HG02970 (cell line): ENCODE measurements around the gene TCEAL3.
"Not testable (repeated sequence)": the region's sequence is repeated elsewhere in the genome, so short reads cannot be mapped to it uniquely, and the experiment has no call there.

Experiments
- ATAC-seq: cut with Tn5 transposase; IDR thresholded peaks from one replicate; pipeline ENCODE4 v1.9.1; 2021; ENCODE audit warnings: mild to moderate bottlenecking, moderate library complexity, moderate number of reproducible peaks; ENCODE audit not compliant: unreplicated experiment, low FRiP score

The TCEAL3 gene

DNA sequence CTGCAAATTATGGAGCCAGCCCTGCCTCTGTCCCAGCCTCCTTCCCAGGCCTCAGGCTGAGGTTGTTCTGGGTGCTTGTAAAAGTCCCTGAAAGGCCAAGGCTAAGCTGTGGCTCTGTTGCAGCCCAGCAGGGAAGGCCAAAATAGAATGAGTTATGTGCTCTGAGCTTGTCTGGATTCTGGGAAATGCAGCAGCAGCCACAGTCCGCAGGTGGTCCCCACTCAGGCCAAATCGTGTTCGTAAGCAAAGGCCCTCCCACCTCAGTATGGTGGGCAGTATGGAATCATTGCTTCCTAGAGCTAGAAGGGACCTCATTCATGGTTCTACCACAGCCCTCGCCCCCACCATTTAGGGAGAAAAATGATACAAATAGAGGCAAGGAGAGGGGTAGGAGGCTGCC lies 16.3 kb downstream of the TCEAL3 start:
- no peak for ATAC-seq

DNA sequence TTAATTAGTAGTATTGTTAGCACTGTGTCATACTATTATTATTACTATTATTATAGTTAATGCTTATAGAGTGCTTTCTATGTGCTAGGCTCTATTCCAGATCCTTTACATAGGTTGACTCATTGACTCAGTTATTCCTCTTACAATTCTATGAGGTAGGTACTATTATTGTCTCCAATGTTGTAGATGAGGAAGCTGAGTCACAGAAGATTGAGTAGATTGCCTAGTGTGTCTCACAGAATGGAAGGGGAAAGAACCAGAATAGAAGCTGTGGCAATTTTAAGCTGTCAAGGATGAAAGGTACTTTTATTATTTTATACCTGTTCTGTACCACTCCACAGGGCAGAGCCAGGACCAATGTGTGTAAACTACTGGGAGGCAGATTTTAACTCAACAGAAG lies 19.1 kb downstream of the TCEAL3 start:
- no peak for ATAC-seq

DNA sequence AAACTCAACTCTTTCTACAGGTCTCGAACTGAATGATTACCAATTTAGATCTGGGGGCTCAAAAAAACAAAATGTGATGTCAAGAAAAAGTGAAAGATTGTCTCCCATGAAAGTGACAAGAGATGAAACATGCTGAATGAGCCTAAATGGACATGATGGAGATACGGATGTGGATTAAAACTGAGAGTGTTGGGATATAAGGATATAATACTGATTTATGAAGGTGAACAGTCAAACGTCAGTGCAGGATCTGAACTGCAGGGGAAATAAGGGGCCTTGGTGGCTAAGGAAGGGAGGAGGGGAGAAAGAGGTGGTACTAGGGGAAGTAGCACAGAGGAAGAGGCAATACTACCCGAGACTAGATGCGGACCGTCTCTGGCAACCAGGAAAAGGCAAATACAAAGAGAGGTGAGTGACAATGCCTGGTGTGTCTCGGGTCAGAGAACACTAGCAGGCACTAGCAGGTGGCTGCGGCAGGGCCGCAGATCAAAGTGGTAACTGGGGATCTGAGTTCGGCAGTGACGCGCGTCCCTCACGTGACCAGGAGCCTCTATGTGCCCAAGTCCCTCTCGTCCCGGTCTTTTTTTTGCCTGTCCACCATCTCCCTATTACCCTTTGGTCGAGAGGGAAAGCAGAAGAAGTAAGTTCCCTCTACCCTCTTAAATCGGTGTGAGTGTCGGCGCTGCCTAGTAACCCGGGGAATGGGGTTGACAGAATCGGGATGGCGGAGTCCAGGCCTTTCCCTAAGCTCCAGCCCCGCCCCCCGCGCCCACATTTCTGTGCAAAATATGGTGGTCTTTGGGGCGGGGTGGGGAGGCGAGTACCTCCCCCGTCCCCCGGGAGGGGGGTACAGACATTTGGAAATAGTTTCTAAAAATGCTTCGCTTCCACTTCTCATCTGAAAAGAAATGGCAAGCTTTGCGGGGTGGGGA lies 20.9 kb downstream of the TCEAL3 start, which contains the start of gene TCEAL1:
Gene TCEAL1, plus strand, starts transcription at position 590 of the 932 bp plus-strand sequence. CDS start 942 bp downstream, outside the sequence.
- peak; percentile 56 for ATAC-seq

DNA sequence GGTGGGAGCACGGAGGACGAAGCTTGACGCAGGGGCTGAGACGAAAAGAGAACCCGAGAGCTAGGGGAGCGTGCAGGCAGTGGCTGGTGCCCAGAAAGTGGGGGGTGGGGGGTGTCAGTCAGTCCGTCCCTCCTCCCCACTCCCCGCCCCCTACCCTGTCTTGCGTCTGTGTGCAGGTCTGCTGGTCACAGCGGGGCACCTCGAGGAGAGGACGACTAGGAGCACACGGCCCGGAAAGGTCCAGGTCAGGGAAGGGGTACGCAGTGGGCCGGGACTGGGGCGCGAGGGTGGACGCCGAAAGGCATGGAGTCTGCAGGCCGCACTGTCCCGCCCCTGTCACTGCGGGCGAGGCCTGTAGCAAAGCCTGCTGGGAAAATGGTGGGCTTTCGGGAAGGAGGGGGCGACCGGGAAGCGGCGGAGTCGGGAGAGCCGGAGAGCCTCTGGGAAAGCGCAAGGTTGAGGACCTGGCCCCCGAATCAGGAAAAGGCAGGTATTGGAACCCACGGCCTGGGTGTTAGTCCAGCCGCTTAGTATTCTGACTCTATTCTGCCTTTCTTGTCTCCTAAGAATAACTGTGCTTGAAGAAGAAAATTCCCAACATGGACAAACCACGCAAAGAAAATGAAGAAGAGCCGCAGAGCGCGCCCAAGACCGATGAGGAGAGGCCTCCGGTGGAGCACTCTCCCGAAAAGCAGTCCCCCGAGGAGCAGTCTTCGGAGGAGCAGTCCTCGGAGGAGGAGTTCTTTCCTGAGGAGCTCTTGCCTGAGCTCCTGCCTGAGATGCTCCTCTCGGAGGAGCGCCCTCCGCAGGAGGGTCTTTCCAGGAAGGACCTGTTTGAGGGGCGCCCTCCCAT lies 21.8 kb downstream of the TCEAL3 start:
- no peak for ATAC-seq

DNA sequence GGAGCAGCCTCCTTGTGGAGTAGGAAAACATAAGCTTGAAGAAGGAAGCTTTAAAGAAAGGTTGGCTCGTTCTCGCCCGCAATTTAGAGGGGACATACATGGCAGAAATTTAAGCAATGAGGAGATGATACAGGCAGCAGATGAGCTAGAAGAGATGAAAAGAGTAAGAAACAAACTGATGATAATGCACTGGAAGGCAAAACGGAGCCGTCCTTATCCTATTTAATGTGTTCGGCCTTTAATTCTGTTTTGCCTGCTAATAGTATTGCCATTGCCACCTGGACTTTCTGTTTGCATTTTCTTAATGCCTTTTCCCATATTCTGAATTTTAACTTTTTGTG lies 22.4 kb downstream of the TCEAL3 start:
- no peak for ATAC-seq

DNA sequence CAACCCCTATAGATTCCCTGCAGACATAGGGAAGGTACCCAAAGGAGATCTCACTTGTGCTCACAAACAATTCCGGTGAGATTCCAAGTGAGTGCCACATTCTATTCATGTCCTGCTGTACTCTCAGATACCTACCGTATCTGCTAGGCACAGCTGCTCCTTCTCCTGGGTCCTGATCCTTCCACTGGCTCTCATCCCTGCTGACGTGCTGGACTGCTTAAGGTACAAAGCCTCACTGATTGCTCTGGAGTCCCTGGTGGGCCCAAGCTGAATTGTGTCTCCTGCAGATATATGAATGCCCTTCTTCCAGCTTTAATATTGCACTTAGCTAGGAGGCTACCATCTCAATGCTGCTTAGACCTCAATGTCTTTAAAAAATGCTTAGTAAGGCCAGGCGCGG lies 23.4 kb downstream of the TCEAL3 start:
- no peak for ATAC-seq

DNA sequence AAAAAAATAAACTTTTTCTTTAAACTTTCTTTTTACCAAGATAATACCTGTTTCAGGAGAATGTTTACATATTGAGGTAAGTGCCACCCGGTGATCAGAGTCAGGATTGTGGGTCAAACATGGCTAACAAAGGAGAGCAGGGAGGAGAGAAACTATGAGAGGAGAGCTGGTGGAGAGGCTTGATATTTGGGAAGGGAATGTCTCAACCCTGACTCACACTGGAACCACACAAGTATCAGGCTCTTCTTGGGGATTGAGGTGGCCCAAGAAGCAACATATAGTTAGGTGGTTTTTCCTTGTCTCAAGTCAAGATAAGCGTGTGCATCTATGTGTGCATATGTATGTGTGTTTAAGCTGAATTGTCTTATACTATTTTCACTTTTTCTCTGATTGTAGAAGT lies 27.7 kb downstream of the TCEAL3 start:
- ATAC-seq, result no peak

DNA sequence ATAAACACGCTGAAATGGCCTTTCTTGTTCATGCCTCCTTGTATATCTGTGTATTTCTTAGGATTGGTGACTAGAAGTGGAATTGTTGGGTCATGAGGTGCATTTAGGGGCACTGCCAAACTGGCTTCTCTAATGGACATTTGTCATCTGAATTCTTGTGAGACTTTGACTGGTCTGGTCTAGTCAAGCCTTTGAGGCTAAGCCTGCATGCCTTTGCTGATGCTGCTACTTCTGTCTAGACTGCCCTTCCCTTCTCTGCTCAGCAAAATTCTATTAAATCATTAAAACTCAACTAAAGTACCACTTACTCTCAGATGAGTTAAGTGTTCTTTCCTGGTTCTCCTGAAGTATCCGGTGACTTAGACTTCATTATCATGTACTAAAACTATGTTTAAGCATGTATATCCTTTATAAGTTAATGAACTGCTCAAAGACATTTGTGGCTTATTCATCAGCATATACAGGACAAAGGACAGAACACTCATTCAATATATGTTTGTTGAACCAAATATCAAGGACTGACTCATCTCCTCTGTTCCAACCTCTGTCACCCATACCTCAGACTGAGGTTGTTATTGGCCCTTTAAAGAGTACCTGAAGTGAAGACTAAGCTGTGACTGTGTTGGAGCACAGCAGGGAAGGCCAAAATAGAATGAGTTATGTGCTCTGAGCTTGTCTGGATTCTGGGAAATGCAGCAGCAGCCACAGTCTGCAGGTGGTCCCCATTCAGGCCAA lies 30.0 kb downstream of the TCEAL3 start:
- no peak for ATAC-seq

DNA sequence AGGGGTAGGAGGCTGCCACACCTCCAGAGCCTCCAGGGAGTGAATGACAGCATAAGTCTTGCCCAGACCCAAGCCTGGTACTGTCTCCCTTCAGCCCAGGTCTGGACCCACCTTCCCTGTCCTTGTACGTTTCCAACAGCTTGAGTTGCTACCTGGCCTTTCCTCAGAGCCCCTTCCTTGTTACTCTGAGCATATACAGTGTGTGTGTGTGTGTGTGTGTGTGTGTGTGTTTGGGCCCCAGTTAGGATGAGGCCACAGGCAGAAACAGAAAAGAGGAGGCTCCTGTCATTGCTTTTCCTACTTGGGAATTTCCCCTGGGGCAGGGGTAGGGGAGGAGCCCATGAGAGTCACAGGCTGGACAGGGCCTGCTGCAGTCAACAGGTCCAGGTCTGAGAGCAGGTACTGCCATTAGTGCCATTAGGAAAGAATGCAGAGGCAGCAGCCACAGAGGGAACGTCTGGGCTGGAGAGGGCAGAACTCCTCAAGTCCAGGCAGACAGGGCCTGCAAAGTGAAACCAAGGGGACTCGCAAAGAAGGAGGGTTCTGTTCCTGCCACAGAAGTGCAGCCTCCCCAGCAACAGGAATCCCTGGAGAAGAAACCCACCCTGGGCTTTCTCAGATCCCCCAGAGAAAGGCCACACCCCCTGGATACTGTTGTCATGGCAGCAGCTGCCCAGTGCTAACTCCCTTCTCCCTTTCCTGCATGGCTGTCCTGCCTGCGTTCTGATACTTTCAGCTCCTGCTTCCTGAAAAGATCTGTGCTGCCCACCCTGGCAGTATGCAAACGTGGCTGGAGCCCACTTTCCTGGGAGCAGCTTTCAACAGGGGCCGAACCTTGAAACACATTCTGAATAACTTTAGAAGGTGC lies 30.9 kb downstream of the TCEAL3 start:
- ATAC-seq, result not testable (repeated sequence)

DNA sequence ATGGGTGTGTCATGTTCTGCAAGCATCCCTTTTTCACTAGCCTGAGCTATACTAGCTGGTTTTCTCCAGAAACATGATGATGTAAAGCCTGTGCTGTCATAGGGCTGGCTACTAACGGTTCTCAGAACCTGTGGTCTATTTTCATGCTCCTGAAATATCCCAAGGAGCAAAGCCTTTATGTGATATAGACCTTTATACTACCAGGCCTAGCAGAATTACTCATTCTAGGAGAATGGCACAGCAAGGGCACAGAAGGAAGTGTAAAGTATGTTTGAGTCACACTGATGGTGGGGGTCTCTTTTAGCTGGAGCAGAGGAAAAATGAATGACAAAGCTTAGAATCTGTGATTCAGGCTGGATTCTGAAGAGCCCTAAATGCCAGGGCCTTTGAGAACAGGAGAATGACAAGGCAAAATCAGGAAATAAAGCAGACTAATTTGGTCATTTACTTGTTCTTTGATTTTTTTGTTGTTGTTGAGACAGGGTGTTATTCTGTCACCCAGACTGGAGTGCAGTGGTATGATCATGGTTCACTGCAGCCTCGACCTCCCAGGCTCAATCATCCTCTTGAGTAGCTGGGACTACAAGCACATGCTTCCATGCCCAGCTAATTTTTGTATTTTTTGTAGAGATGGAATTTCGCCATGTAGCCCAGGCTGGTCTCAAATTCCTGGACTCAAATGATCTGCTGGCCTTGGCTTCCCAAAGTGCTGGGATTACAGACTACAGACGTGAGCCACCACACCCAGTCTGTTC lies 32.8 kb downstream of the TCEAL3 start:
- no peak for ATAC-seq

DNA sequence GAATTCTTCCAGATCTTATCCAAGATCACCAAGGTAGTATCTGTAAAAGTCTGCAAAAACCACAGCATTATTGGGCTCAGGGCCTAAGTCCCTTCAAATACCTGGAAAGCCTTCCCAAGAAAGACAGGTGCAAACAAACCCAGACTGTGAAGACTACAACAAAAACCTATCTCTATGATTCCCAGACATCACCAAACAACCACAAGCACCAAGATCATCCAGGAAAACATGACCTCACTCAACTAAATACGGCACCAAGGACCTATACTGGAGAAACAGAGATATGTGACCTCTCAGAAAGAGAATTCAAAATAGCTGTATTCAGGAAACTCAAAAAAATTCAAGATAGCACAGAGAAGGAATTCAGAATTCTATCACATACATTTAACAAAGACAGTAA lies 36.4 kb downstream of the TCEAL3 start:
- ATAC-seq, result no peak

DNA sequence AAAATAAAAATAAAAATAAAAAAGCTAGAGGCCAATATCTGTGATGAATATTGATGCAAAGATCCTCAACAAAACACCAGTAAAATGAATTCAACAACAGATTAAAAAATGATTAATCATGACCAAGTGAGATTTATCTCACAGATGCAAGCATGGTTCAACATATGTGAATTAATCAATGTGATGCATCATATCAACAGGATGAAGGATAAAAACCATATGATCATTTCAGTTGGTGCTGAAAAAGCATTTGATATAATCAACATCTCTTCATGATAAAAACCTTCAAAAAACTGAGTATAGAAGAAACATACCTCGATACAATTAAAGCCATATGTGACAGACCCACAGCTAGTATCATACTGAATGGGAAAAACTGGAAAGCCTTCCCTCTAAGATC lies 39.9 kb downstream of the TCEAL3 start:
- no peak for ATAC-seq

DNA sequence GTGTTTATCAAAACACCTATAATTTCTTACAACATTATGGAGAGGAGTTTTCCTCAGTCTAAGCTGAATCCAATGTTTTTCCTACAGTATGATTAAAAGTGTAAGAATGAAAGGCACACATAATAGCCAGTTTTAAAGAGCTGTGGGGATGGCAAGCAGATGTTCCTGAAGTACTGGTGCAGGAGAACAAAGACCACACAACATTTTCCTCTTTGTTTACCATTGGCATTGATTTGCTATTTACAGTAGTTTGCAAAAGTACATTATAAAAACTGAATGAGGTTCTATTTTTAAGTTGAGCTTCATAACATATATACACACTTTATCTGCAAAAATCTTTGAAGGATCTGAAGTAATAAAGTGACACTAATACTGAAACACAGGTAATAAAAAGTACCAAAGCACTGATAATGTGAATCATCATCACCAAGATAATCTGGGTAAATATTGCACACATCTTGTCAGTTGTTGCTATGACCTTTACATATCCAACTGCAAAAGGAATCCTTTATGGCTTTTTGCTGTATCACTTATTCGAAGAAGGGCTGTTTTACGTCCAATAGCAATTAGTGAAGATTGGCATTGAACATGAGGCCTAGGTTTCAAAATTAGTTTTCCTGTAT lies 43.5 kb downstream of the TCEAL3 start:
- ATAC-seq, result no peak

DNA sequence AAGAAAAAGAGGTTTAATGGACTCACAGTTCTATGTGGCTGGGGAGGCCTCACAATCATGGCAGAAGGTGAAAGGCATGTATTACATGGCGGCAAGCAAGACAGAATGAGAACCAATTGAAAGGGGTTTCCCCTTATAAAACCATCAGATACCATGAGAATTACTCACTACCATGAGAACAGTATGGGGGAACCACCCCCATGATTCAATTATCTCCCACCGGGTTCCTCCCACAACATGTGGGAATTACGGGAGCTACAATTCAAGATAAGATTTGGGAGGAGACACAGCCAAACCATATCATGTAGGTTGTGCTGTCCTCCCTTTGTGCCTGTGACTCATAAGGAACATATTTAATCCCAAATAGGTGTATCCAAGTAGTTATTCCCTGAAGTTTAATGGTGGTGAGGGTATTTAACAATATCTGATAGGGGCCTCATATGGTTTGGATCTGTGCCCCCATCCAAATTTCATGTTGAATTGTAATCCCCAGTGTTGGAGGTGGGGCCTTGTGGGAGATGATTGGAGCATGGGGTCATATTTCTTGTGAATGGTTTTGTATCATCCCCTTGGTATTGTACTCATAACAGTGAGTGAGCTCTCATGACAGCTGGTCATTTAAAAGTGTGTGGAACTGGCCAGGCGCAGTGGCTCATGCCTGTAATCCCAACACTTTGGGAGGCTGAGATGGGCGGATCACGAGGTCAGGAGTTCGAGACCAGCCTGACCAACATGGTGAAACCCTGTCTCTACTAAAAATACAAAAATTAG lies 47.7 kb downstream of the TCEAL3 start:
- not testable (repeated sequence) for ATAC-seq

DNA sequence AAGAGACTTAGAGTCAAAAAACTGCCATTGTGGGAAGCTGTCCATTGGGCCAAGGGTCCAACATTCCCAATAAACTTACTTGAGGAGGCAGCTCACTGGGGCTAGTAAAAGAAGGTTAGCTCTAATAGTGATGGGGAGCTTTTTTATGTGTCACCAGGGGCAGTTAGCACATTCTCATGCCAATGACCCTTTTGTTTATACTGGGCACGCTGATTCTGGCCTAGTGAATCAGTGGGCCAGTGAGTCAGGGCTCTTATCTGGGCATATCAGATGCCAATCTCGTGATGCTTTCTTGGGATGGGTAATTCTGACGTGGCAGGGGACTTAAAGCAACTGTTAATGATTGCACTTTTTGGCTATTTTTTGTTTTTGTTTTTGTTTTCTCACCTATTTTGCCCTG lies 48.9 kb downstream of the TCEAL3 start:
- no peak for ATAC-seq

DNA sequence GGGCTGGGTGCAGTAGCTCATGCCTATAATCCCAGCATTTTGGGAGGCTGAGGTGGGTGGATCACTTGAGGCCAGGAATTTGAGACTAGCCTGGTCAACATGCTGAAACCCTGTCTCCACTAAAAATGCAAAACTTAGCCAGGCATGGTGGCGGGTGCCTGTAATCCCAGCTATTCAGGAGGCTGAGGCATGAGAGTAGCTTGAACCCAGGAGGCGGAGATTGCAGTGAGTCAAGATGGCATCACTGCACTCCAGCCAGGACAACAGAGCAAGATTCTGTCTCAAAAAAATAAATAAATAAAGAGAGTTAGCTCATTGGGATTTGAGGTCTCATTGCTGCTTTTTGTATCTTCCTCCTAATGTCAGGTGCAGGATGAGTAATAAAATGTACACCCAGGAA lies 49.3 kb downstream of the TCEAL3 start:
- not testable (repeated sequence) for ATAC-seq

DNA sequence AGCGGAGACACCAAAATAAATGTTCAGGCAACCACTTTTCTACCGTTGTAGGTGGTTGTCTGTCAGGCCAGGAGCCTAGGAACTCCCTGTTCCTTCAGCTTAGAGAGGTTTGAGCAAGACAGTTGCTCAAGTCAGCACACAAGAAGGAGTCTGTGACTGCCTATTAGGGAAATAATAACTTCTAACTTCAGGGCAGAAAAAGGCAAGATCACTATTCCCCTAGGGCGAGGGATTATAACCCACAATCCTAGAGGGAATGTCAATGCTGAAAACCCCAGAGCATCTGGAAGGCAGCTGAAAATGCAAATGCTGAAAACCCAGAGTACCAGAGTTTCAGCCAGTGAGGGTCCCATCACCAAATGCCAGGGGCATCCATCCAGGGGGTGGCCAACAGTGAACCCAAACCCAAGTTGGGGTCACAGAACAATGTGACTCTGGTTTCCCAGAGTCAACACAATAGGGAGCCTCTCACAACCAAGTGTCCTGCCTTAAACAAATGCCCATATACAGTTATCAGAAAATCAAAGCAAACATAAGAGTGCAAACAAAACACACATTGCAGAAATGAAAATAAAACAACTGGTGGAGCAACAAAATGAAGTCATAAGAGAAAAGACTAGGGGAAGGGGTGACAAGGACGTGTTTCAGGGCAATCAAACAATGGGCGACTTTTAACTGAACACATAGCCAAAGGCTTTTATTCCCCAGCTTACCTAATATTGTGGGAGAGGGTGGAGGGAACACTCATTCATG lies 51.1 kb downstream of the TCEAL3 start:
- ATAC-seq, result no peak
